ENCODE results near the gene PCDH12. TPM values are rescaled to one million over a fixed set of nuclear protein-coding genes. Genes with fewer than 3 reads are reported as not detected.

Gene PCDH12
- total RNA-seq, 1 donor from 2014 or later = not detected

DNA sequence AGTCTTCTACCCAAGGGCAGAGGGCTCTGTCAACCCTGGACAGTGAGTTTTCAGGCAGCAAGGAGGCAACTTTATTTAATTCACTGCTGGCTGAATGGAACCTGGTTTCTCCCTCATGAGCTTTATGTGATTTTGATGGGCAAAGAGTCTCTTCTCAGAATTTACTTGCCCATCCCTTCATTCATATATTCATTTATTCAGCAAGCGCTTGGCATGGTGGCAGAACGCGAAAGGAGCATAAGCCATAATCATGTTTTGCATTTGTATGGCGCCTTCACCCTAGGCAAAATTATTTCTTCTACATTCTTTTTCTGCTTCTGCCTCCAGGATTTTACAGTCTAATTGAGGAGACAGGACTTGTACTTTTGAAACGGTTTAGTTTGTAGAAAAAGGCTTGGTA, 26.3 kb downstream of the PCDH12 start:
- H3K36me3 ChIP-seq = peaks cover 3% of the 10 kb centered on the region
- Mint-ChIP-seq H3K4me3 (no peak overlapping the region), H3K27ac (no peak overlapping the region), H3K36me3 (peaks cover 30% of the 10 kb centered on the region), H3K4me1 (no peaks in the 10 kb centered on the region), H3K27me3 (ENCODE audit: insufficient read depth, low read depth) (no peaks in the 10 kb centered on the region), H3K9me3 (no peaks in the 10 kb centered on the region)
- H3K4me3 ChIP-seq = no peak overlapping the region
- no peaks in the 10 kb centered on the region for H3K9me3 ChIP-seq (ENCODE audit: low read depth)
- no peak overlapping the region for H3K9ac ChIP-seq
- TF ChIP-seq EZH2phosphoT487 (IDR thresholded peaks at IDR 0.05) = no peak
- TF ChIP-seq, protein P1, sequence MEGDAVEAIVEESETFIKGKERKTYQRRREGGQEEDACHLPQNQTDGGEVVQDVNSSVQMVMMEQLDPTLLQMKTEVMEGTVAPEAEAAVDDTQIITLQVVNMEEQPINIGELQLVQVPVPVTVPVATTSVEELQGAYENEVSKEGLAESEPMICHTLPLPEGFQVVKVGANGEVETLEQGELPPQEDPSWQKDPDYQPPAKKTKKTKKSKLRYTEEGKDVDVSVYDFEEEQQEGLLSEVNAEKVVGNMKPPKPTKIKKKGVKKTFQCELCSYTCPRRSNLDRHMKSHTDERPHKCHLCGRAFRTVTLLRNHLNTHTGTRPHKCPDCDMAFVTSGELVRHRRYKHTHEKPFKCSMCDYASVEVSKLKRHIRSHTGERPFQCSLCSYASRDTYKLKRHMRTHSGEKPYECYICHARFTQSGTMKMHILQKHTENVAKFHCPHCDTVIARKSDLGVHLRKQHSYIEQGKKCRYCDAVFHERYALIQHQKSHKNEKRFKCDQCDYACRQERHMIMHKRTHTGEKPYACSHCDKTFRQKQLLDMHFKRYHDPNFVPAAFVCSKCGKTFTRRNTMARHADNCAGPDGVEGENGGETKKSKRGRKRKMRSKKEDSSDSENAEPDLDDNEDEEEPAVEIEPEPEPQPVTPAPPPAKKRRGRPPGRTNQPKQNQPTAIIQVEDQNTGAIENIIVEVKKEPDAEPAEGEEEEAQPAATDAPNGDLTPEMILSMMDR (IDR thresholded peaks at IDR 0.05) = no peak
- TF ChIP-seq EZH2 (IDR thresholded peaks at IDR 0.05) = no peak
- no peak overlapping the region for H3K27ac ChIP-seq
- H3K4me1 ChIP-seq = no peaks in the 10 kb centered on the region
- no peaks in the 10 kb centered on the region for H3K79me2 ChIP-seq (ENCODE audit: low read depth)
- H3K4me2 ChIP-seq = no peak overlapping the region
- no peak overlapping the region for H2AFZ ChIP-seq (replicated peaks)
- H4K20me1 ChIP-seq (ENCODE audit: low read depth) = no peaks in the 10 kb centered on the region
- H3F3A ChIP-seq (ENCODE audit: low read depth) = no peaks in the 10 kb centered on the region
- H3K27me3 ChIP-seq = no peaks in the 10 kb centered on the region
- no peak for DNase-seq (ENCODE audit: low spot score)

GRCh38 chr5:141929398-141930058, 28.5 kb downstream of the PCDH12 start:
- peaks cover 5% of the 10 kb centered on the region for H4K20me1 ChIP-seq (ENCODE audit: low read depth)
- H3K9me3 Mint-ChIP-seq = no peaks in the 10 kb centered on the region
- TF ChIP-seq EZH2phosphoT487 (IDR thresholded peaks at IDR 0.05) = no peak
- TF ChIP-seq, protein P1 (IDR thresholded peaks at IDR 0.05) = no peak
- TF ChIP-seq EZH2 (IDR thresholded peaks at IDR 0.05) = no peak

GRCh38 chr5:141928051-141928450, 30.0 kb downstream of the PCDH12 start:
- Histone ChIP-seq H3K27me3 (no peaks in the 10 kb centered on the region), H2AFZ (replicated peaks) (no peak overlapping the region), H3K4me1 (peaks cover 6% of the 10 kb centered on the region), H4K20me1 (ENCODE audit: low read depth) (peaks cover 5% of the 10 kb centered on the region), H3K4me3 (no peak overlapping the region), H3K4me2 (no peak overlapping the region), H3K27ac (no peak overlapping the region), H3K79me2 (ENCODE audit: low read depth) (peaks cover 23% of the 10 kb centered on the region), H3K36me3 (peaks cover 3% of the 10 kb centered on the region), H3K9ac (no peak overlapping the region), H3F3A (ENCODE audit: low read depth) (peaks cover 9% of the 10 kb centered on the region), H3K9me3 (ENCODE audit: low read depth) (no peaks in the 10 kb centered on the region)
- H3K9me3 Mint-ChIP-seq = no peaks in the 10 kb centered on the region
- no peak overlapping the region for H3K27ac Mint-ChIP-seq
- H3K27me3 Mint-ChIP-seq (ENCODE audit: insufficient read depth, low read depth) = peaks cover 2% of the 10 kb centered on the region
- TF ChIP-seq EZH2 (IDR thresholded peaks at IDR 0.05) (no peak), EZH2phosphoT487 (IDR thresholded peaks at IDR 0.05) (no peak)
- TF ChIP-seq, protein P1 (IDR thresholded peaks at IDR 0.05) = no peak
- H3K4me1 Mint-ChIP-seq = peaks cover 10% of the 10 kb centered on the region
- H3K36me3 Mint-ChIP-seq = peaks cover 24% of the 10 kb centered on the region
- H3K4me3 Mint-ChIP-seq = no peak overlapping the region
- no peak for DNase-seq (ENCODE audit: low spot score)

More at GRCh38 chr5:141929398-141930058, 28.5 kb downstream of the PCDH12 start:
- no peak overlapping the region for H3K4me2 ChIP-seq
- H3F3A ChIP-seq (ENCODE audit: low read depth) = peaks cover under 1% of the 10 kb centered on the region
- H3K27me3 ChIP-seq = no peaks in the 10 kb centered on the region
- Mint-ChIP-seq H3K27me3 (ENCODE audit: insufficient read depth, low read depth) (peaks cover 2% of the 10 kb centered on the region), H3K4me1 (peaks cover 6% of the 10 kb centered on the region), H3K27ac (no peak overlapping the region), H3K4me3 (no peak overlapping the region), H3K36me3 (peaks cover 27% of the 10 kb centered on the region)
- H3K4me3 ChIP-seq = no peak overlapping the region
- H3K79me2 ChIP-seq (ENCODE audit: low read depth) = peaks cover 15% of the 10 kb centered on the region
- peaks cover 3% of the 10 kb centered on the region for H3K36me3 ChIP-seq
- no peak overlapping the region for H3K9ac ChIP-seq
- H3K4me1 ChIP-seq = peaks cover 2% of the 10 kb centered on the region
- H3K27ac ChIP-seq = no peak overlapping the region
- no peaks in the 10 kb centered on the region for H3K9me3 ChIP-seq (ENCODE audit: low read depth)
- H2AFZ ChIP-seq (replicated peaks) = no peak overlapping the region
- DNase-seq (ENCODE audit: low spot score) = no peak

All from neural progenitor cell (in vitro differentiated cells).